Fibroblast of lung (primary cell): ENCODE results near the gene RAI1. TPM values are rescaled to one million over a fixed set of nuclear protein-coding genes. Genes with fewer than 3 reads are reported as not detected.

Experiments used
- DNase-seq, 2 donors: peaks; one replicate each; pipeline versions ENCODE4 v3.0.0 to v3.0.0-alpha.2; 2010; ENCODE audit warnings: low read depth in 2 of 2
- H2AFZ ChIP-seq: 2 replicates; pipeline ENCODE4 v1.5.1; 2012; ENCODE audit warnings: low read length, control low read depth, inconsistent platforms
- H3K27ac ChIP-seq: 2 replicates; pipeline ENCODE4 v1.5.1; 2011; ENCODE audit warnings: low read length, control low read depth; ENCODE audit not compliant: insufficient read depth
- H3K27me3 ChIP-seq: 2 replicates; pipeline ENCODE4 v1.5.1; 2011; ENCODE audit warnings: mild to moderate bottlenecking, low read length; ENCODE audit not compliant: control insufficient read depth, insufficient read depth
- H3K36me3 ChIP-seq: 2 replicates; pipeline ENCODE4 v1.5.1; 2011; ENCODE audit warnings: low read length; ENCODE audit not compliant: control insufficient read depth, insufficient read depth
- H3K4me1 ChIP-seq: 2 replicates; pipeline ENCODE4 v1.5.1; 2011; ENCODE audit warnings: low read length; ENCODE audit not compliant: control insufficient read depth, insufficient read depth; ENCODE audit errors: extremely low read depth
- H3K4me2 ChIP-seq: 2 replicates; pipeline ENCODE4 v1.5.1; 2011; ENCODE audit warnings: low read length, control low read depth; ENCODE audit not compliant: insufficient read depth; ENCODE audit errors: extremely low read depth
- H3K4me3 ChIP-seq, 4 experiments: fragments of 200-600 bp in 1 of 4; sonication (generic) in 1 of 4; replicated peaks in 1 of 4; 2 replicates each; pipeline ENCODE4 v1.5.1; 2011 to 2016; ENCODE audit warnings: low read length in 4 of 4, low read depth in 3 of 4, mild to moderate bottlenecking in 3 of 4, control low read depth in 2 of 4, inconsistent platforms in 1 of 4, mixed read lengths in 1 of 4; ENCODE audit not compliant: insufficient read depth in 1 of 4; ENCODE audit errors: control extremely low read depth in 1 of 4
- H3K79me2 ChIP-seq: 2 replicates; pipeline ENCODE4 v1.5.1; 2012; ENCODE audit warnings: mild to moderate bottlenecking, low read length, inconsistent platforms; ENCODE audit not compliant: control insufficient read depth, insufficient read depth
- H3K9ac ChIP-seq: 2 replicates; pipeline ENCODE4 v1.5.1; 2011; ENCODE audit warnings: mild to moderate bottlenecking, low read length, control low read depth; ENCODE audit not compliant: insufficient read depth
- H3K9me3 ChIP-seq: 2 replicates; pipeline ENCODE4 v1.5.1; 2012; ENCODE audit warnings: low read depth, low read length; ENCODE audit not compliant: control insufficient read depth, insufficient read depth
- H4K20me1 ChIP-seq: 2 replicates; pipeline ENCODE4 v1.5.1; 2011; ENCODE audit warnings: low read length; ENCODE audit not compliant: control insufficient read depth, insufficient read depth; ENCODE audit errors: extremely low read depth
- CTCF ChIP-seq, 2 donors: IDR thresholded peaks in 1 of 2; conservative IDR thresholded peaks in 1 of 2; 1 replicate in 1 of 2; 2 replicates in 1 of 2; pipeline ENCODE4 v1.5.1; 2011 to 2012; ENCODE audit warnings: low read length in 2 of 2, control low read depth in 1 of 2, inconsistent platforms in 1 of 2, low read depth in 1 of 2, mild to moderate bottlenecking in 1 of 2
- EZH2 ChIP-seq: IDR thresholded peaks from 2 replicates; pipeline ENCODE4 v1.5.1; 2012; ENCODE audit warnings: low read length, control low read depth, mild to moderate bottlenecking; ENCODE audit errors: missing control alignments
- polyA plus RNA-seq, 2 donors: library from polyadenylated mRNA; depleted of rRNA in 1 of 2; stranded (reverse) in 1 of 2; unstranded in 1 of 2; fragments of >200 nt; gene quantifications; 2 replicates each; pipeline ENCODE4 v1.2.1, GENCODE V29; 2011 to 2012; ENCODE audit warnings: missing spikeins in 1 of 2
- total RNA-seq: library from RNA; depleted of rRNA; stranded (reverse); fragments of >200 nt; gene quantifications from 2 replicates; pipeline ENCODE4 v1.2.1, GENCODE V29; 2014

RAI1 gene
- total and polyA plus RNA-seq, 2 donors (not counting 1 experiment from before 2014, with no cell fraction given): 2.1 to 6.6 TPM

DNA sequence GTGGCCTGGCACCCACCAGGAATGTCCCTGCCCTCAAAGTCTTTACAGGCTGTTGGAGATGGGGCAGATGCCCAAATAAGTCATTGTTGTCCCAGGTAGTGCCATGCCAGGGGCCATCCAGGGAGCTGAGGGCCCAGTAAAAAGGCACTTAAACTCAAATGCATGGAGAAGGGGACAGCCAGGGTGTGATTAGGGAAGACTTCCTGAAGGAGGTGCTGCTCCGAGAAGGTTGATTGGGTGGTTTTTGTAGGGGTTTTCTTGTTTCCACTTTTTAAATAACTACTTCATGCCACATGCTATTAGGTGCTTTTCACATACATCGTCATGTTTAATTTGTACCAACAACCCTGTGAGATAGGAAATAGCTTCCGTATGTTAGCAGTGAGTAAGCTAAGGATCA lies 66.9 kb downstream of the RAI1 start:
- no peaks in the 10 kb centered on the region for H3K27me3 ChIP-seq
- no peak overlapping the region for H3K4me2 ChIP-seq
- no peaks in the 10 kb centered on the region for H3K36me3 ChIP-seq
- DNase-seq: no peak
- no peak overlapping the region for H3K9ac ChIP-seq
- no peaks in the 10 kb centered on the region for H4K20me1 ChIP-seq
- no peak for TF ChIP-seq EZH2
- no peak for TF ChIP-seq CTCF (conservative IDR thresholded peaks at IDR 0.05 in 1 of 2, IDR thresholded peaks at IDR 0.05 in 1 of 2; ENCODE audit: low read depth in 1 of 2, low read length in 2 of 2)
- H3K4me3 ChIP-seq: no peak overlapping the region
- H2AFZ ChIP-seq: no peak overlapping the region
- peaks cover 17% of the 10 kb centered on the region for H3K4me1 ChIP-seq
- H3K9me3 ChIP-seq: no peaks in the 10 kb centered on the region
- H3K79me2 ChIP-seq: peaks cover 31% of the 10 kb centered on the region
- H3K27ac ChIP-seq: no peak overlapping the region

- H3K4me2 ChIP-seq: no peak overlapping the region
- H3K27me3 ChIP-seq: no peaks in the 10 kb centered on the region
- H3K79me2 ChIP-seq: peaks cover 32% of the 10 kb centered on the region
- TF ChIP-seq EZH2: no peak
- no peak for TF ChIP-seq CTCF (conservative IDR thresholded peaks at IDR 0.05 in 1 of 2, IDR thresholded peaks at IDR 0.05 in 1 of 2; ENCODE audit: low read depth in 1 of 2, low read length in 2 of 2)
- peaks cover 19% of the 10 kb centered on the region for H3K4me1 ChIP-seq
- no peak for DNase-seq
- H4K20me1 ChIP-seq: no peaks in the 10 kb centered on the region
- no peaks in the 10 kb centered on the region for H3K9me3 ChIP-seq
- H3K36me3 ChIP-seq: no peaks in the 10 kb centered on the region
- H3K4me3 ChIP-seq: no peak overlapping the region
- H3K27ac ChIP-seq: no peak overlapping the region
- no peak overlapping the region for H2AFZ ChIP-seq
- H3K9ac ChIP-seq: no peak overlapping the region
These were observed 67.3 kb downstream of the RAI1 start for GRCh38 chr17:17748604-17749003.

DNA sequence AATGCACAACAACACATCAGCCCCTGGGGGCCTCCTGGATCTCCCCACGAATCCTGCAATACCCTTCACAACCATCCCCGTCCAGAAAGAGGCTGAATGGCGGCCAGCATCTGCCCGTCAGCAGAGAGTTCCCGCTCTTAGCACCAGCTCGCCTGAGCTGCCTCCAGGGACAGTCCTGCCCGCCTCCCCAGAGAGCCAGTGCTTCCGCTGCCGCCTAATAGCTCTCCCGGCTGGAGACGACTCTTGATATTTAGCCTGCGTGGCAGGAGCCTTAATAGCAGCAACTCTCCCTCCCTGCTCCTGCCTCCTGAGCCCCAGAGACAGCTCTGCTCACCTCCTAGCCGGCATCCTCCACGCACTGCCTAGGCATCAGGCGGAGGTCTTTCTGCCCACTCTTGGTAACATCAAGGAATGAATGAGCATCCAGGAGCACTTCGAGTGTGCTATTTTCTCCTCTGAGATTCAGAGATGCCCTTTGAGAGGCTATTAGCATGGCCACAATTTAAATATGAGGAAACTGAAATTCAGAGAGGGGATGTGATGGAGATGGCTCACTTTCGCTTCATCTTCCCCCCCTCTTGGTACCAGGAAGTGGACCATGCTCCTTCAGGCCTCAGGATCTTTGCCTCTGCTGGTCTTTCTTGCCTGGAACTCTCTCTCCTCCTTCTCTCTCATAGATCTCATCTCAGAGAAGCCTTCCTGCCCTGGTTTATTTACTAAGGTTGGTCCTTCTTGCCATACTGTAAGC lies 67.9 kb downstream of the RAI1 start:
- no peak overlapping the region for H2AFZ ChIP-seq
- H3K4me1 ChIP-seq: peaks cover 19% of the 10 kb centered on the region
- H3K4me2 ChIP-seq: no peak overlapping the region
- TF ChIP-seq EZH2 (no peak), CTCF (conservative IDR thresholded peaks at IDR 0.05 in 1 of 2, IDR thresholded peaks at IDR 0.05 in 1 of 2; ENCODE audit: low read depth in 1 of 2, low read length in 2 of 2) (no peak)
- no peak overlapping the region for H3K9ac ChIP-seq
- no peaks in the 10 kb centered on the region for H3K9me3 ChIP-seq
- H3K36me3 ChIP-seq: no peaks in the 10 kb centered on the region
- H3K4me3 ChIP-seq: no peak overlapping the region
- H3K79me2 ChIP-seq: peaks cover 28% of the 10 kb centered on the region
- H4K20me1 ChIP-seq: no peaks in the 10 kb centered on the region
- no peak for DNase-seq
- no peak overlapping the region for H3K27ac ChIP-seq
- H3K27me3 ChIP-seq: no peaks in the 10 kb centered on the region
